Spleen (tissue), 11 donors: ENCODE results near the gene CSNK1A1. TPM values are rescaled to one million over a fixed set of nuclear protein-coding genes. Genes with fewer than 3 reads are reported as not detected.

Experiments
- DNase-seq: peaks from one replicate; pipeline ENCODE4 v3.0.0-alpha.2; 2020
- H3K27ac ChIP-seq, 8 donors: fragments of 200-600 bp; sonication (generic) in 7 of 8; 1 replicate in 4 of 8; 2 replicates in 4 of 8; pipeline versions ENCODE4 v1.5.0 to v1.8.0; 2016 to 2021; ENCODE audit warnings: inconsistent platforms in 4 of 8, mild to moderate bottlenecking in 4 of 8, moderate library complexity in 1 of 8
- H3K27me3 ChIP-seq, 7 donors: fragments of 200-600 bp; sonication (generic) in 6 of 7; replicated peaks in 1 of 7; 1 replicate in 4 of 7; 2 replicates in 3 of 7; pipeline versions ENCODE4 v1.5.0 to v1.8.0; 2016 to 2021; ENCODE audit warnings: inconsistent platforms in 3 of 7, mild to moderate bottlenecking in 1 of 7
- H3K36me3 ChIP-seq, 6 donors: fragments of 200-600 bp; sonication (generic) in 5 of 6; 1 replicate in 4 of 6; 2 replicates in 2 of 6; pipeline versions ENCODE4 v1.5.0 to v1.8.0; 2016 to 2021; ENCODE audit warnings: inconsistent platforms in 2 of 6
- H3K4me1 ChIP-seq, 6 donors: fragments of 200-600 bp; sonication (generic) in 5 of 6; 1 replicate in 3 of 6; 2 replicates in 3 of 6; pipeline versions ENCODE4 v1.5.0 to v1.8.0; 2016 to 2021; ENCODE audit warnings: inconsistent platforms in 3 of 6
- H3K4me3 ChIP-seq, 8 donors: fragments of 200-600 bp; sonication (generic) in 7 of 8; 1 replicate in 4 of 8; 2 replicates in 4 of 8; pipeline versions ENCODE4 v1.5.0 to v1.8.0; 2016 to 2021; ENCODE audit warnings: inconsistent platforms in 4 of 8, mild to moderate bottlenecking in 4 of 8, moderate library complexity in 2 of 8
- H3K9me3 ChIP-seq, 8 donors: fragments of 200-600 bp; sonication (generic) in 7 of 8; 1 replicate in 4 of 8; 2 replicates in 4 of 8; pipeline versions ENCODE4 v1.5.0 to v1.8.0; 2016 to 2021; ENCODE audit warnings: inconsistent platforms in 4 of 8
- POLR2A ChIP-seq, 3 donors: fragments of 450-650 bp; IDR thresholded peaks; one replicate each; pipeline ENCODE4 v1.5.1; 2017; ENCODE audit warnings: antibody characterized with exemption in 3 of 3, mild to moderate bottlenecking in 1 of 3
- POLR2AphosphoS5 ChIP-seq, 3 donors: sonication (generic); formaldehyde crosslinking; IDR thresholded peaks; one replicate each; pipeline ENCODE4 v1.5.1; 2017; ENCODE audit warnings: antibody characterized with exemption in 3 of 3
- WGBS, 5 donors: extraction: QIAGEN DNeasy Blood & Tissue Kit in 3 of 5; methylation state at CpG; one replicate each; pipeline versions ENCODE4 v1.1.5 to v1.1.7; 2013 to 2018; 5-methylcytosine and 5-hydroxymethylcytosine counted together
- intact Hi-C: fragments of 100-400 bp; cut with DNase I; formaldehyde crosslinking; loops from one replicate; pipeline ENCODE4 v1.15.0; 2023; ENCODE audit warnings: low total_unique reads
- polyA plus RNA-seq, 3 donors: library from polyadenylated mRNA; stranded (reverse); fragments of 200-250 nt; gene quantifications; one replicate each; pipeline ENCODE4 v1.2.1, GENCODE V29; 2013
- total RNA-seq, 7 donors: library from RNA; depleted of rRNA in 3 of 7; stranded (reverse); fragments of >200 nt in 3 of 7; fragmentation: NEBNext Ultra II Directional in 4 of 7; extraction: Animal tissue kit (Norgen Biotek cat#: 25700) in 4 of 7; gene quantifications; one replicate each; pipeline versions ENCODE4 v1.1.0 to v1.2.1, GENCODE V29; 2016 to 2021
- TF ChIP-seq, protein P1 (sequence below), 11 experiments: fragments of 200-600 bp in 7 of 11; fragments of 450-650 bp in 4 of 11; sonication (generic) in 4 of 11; IDR thresholded peaks in 8 of 11; conservative IDR thresholded peaks in 3 of 11; 1 replicate in 7 of 11; 2 replicates in 4 of 11; pipeline versions ENCODE4 v1.4.0 to v1.8.0; 2016 to 2021; ENCODE audit warnings: antibody characterized with exemption in 11 of 11, inconsistent platforms in 4 of 11, mild to moderate bottlenecking in 1 of 11
- donor health status: healthy with polysubstance abuse.
- donor health status: DM: no; HTN: no; CAD: no; lungs with moderate emphysema.
- donor health status: DM: no; HTN: no; CAD: no.
- donor health status: Bipolar disorder and iron deficiency.
- donor health status: healthy.
- donor health status: DM: no; HTN: no; CAD: no.
- donor health status: DM: yes; HTN: yes; CAD: no.

The CSNK1A1 gene
- total and polyA plus RNA-seq, 10 donors = 31.9 to 223 (median 185) TPM

DNA sequence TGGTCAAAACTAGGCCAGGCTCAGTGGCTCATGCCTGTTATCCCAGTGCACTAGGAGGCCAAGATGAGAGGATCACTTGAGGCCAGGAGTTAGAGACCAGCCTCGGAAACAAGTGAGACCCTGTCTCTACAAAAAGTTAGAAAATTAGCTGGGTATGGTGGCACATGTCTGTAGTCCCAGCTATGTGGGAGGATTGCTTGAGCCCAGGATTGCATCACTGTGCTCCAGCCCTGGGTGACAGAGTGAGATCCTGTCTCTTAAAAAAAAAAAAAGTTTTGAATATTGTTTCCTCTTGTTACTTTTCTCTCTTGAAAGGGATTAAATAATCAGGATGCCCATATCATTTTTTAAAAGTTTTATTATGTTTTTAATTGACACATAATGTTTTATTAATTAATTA is 37.7 kb upstream of the CSNK1A1 start:
- no peak for TF ChIP-seq POLR2A (IDR thresholded peaks at IDR 0.05)
- TF ChIP-seq, protein P1, sequence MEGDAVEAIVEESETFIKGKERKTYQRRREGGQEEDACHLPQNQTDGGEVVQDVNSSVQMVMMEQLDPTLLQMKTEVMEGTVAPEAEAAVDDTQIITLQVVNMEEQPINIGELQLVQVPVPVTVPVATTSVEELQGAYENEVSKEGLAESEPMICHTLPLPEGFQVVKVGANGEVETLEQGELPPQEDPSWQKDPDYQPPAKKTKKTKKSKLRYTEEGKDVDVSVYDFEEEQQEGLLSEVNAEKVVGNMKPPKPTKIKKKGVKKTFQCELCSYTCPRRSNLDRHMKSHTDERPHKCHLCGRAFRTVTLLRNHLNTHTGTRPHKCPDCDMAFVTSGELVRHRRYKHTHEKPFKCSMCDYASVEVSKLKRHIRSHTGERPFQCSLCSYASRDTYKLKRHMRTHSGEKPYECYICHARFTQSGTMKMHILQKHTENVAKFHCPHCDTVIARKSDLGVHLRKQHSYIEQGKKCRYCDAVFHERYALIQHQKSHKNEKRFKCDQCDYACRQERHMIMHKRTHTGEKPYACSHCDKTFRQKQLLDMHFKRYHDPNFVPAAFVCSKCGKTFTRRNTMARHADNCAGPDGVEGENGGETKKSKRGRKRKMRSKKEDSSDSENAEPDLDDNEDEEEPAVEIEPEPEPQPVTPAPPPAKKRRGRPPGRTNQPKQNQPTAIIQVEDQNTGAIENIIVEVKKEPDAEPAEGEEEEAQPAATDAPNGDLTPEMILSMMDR (IDR thresholded peaks at IDR 0.05 in 8 of 11, conservative IDR thresholded peaks at IDR 0.05 in 3 of 11) = no peak
- TF ChIP-seq POLR2AphosphoS5 (IDR thresholded peaks at IDR 0.05) = no peak
- Histone ChIP-seq H3K9me3 (no peaks in the 10 kb centered on the region), H3K4me3 (no peak overlapping the region), H3K36me3 (no peaks in the 10 kb centered on the region), H3K27ac (no peak overlapping the region), H3K4me1 (peaks cover 0 to 4% (median 0%) of the 10 kb centered on the region in 6 donors), H3K27me3 (no peaks in the 10 kb centered on the region)
- intact Hi-C loops = no loop called here
- DNase-seq = no peak
- WGBS, 5 donors = 50 to 100% (median 96%) methylated on average over 1 of the region's 1 CpG

- H3K27me3 ChIP-seq = peaks cover 0 to 4% (median 0%) of the 10 kb centered on the region in 7 donors
- intact Hi-C loops = no loop called here
- no peaks in the 10 kb centered on the region for H3K36me3 ChIP-seq
- DNase-seq = no peak
- no peaks in the 10 kb centered on the region for H3K9me3 ChIP-seq
- H3K27ac ChIP-seq = no peak overlapping the region
- H3K4me1 ChIP-seq = peaks cover 0 to 18% (median 6%) of the 10 kb centered on the region in 6 donors
- WGBS, 5 donors = 76 to 88% (median 82%) methylated on average over 1 of the region's 1 CpG
- TF ChIP-seq POLR2A (IDR thresholded peaks at IDR 0.05) = no peak
- TF ChIP-seq, protein P1 (IDR thresholded peaks at IDR 0.05 in 8 of 11, conservative IDR thresholded peaks at IDR 0.05 in 3 of 11) = no peak
- TF ChIP-seq POLR2AphosphoS5 (IDR thresholded peaks at IDR 0.05) = no peak
- no peak overlapping the region for H3K4me3 ChIP-seq
These were observed 35.6 kb upstream of the CSNK1A1 start for GRCh38 chr5:149586708-149587318.

GRCh38 chr5:149585910-149586309 is 34.7 kb upstream of the CSNK1A1 start:
- peaks cover 0 to 26% (median 14%) of the 10 kb centered on the region in 6 donors for H3K4me1 ChIP-seq
- intact Hi-C loops = no loop called here
- peaks cover 0 to 13% (median 4%) of the 10 kb centered on the region in 7 donors for H3K27me3 ChIP-seq
- H3K36me3 ChIP-seq = no peaks in the 10 kb centered on the region
- H3K27ac ChIP-seq = no peak overlapping the region
- DNase-seq = no peak
- TF ChIP-seq POLR2A (IDR thresholded peaks at IDR 0.05) (no peak), POLR2AphosphoS5 (IDR thresholded peaks at IDR 0.05) (no peak)
- TF ChIP-seq, protein P1 (IDR thresholded peaks at IDR 0.05 in 8 of 11, conservative IDR thresholded peaks at IDR 0.05 in 3 of 11) = no peak
- no peaks in the 10 kb centered on the region for H3K9me3 ChIP-seq
- no peak overlapping the region for H3K4me3 ChIP-seq

GRCh38 chr5:149584121-149584520 is 32.9 kb upstream of the CSNK1A1 start:
- peaks cover 0 to 31% (median 18%) of the 10 kb centered on the region in 6 donors for H3K4me1 ChIP-seq
- no peaks in the 10 kb centered on the region for H3K9me3 ChIP-seq
- H3K27ac ChIP-seq = peak overlapping the region in 5 of 8 donors; percentile 2 to 41 (median 19)
- H3K27me3 ChIP-seq = peaks cover 0 to 26% (median 4%) of the 10 kb centered on the region in 7 donors
- intact Hi-C loops = no loop called here
- DNase-seq = no peak
- TF ChIP-seq POLR2AphosphoS5 (IDR thresholded peaks at IDR 0.05) = no peak
- TF ChIP-seq, protein P1 (IDR thresholded peaks at IDR 0.05 in 8 of 11, conservative IDR thresholded peaks at IDR 0.05 in 3 of 11) = no peak
- no peak for TF ChIP-seq POLR2A (IDR thresholded peaks at IDR 0.05)
- H3K4me3 ChIP-seq = no peak overlapping the region
- 60 to 90% (median 84%) methylated on average over 2 of the region's 2 CpGs for WGBS, 5 donors
- no peaks in the 10 kb centered on the region for H3K36me3 ChIP-seq
